Transverse colon (tissue), 3 donors: ENCODE measurements around the gene PNRC2.

Experiments
- CTCF ChIP-seq, 5 experiments: fragments of 200-600 bp in 3 of 5; fragments of 450-650 bp in 2 of 5; sonication (generic) in 3 of 5; IDR thresholded peaks; 1 replicate in 2 of 5; 2 replicates in 3 of 5; pipeline ENCODE4 v1.5.1; 2016 to 2017; ENCODE audit warnings: antibody characterized with exemption in 5 of 5, inconsistent platforms in 3 of 5, mild to moderate bottlenecking in 2 of 5, moderate library complexity in 1 of 5
- POLR2A ChIP-seq: fragments of 450-650 bp; IDR thresholded peaks from one replicate; pipeline ENCODE4 v1.6.1; 2016; ENCODE audit warnings: antibody characterized with exemption, mild to moderate bottlenecking, moderate library complexity

DNA sequence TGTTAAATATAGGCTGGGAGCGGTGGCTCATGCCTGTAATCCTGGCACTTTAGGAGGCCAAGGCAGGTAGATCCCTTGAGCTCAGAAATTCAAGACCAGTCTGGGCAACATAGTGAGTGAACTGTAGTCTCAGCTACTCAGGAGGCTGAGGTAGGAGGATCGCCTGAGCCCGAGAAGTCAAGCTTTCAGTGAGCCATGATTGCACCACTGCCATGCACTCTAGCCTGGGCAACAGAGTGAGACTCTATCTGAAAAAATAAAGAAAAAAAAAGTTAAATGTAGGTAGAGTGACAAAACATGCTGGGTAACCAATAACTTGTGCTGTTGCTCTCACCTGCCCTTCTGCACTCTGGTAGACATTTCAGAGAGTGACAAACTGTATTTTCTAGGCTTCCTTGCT, 45.5 kb downstream of the PNRC2 start:
- TF ChIP-seq CTCF (IDR thresholded peaks at IDR 0.05) (no peak), POLR2A (no peak)
